ENCODE measurements around the gene ARSG. TPM values are rescaled to one million over a fixed set of nuclear protein-coding genes. Genes with fewer than 3 reads are reported as not detected.

Gene ARSG
- total and polyA plus RNA-seq, 9 of the 15 experiments (the other 6 are each of a cell fraction or from before 2014, with no cell fraction given): 1.0 to 5.6 (median 1.8) TPM

DNA sequence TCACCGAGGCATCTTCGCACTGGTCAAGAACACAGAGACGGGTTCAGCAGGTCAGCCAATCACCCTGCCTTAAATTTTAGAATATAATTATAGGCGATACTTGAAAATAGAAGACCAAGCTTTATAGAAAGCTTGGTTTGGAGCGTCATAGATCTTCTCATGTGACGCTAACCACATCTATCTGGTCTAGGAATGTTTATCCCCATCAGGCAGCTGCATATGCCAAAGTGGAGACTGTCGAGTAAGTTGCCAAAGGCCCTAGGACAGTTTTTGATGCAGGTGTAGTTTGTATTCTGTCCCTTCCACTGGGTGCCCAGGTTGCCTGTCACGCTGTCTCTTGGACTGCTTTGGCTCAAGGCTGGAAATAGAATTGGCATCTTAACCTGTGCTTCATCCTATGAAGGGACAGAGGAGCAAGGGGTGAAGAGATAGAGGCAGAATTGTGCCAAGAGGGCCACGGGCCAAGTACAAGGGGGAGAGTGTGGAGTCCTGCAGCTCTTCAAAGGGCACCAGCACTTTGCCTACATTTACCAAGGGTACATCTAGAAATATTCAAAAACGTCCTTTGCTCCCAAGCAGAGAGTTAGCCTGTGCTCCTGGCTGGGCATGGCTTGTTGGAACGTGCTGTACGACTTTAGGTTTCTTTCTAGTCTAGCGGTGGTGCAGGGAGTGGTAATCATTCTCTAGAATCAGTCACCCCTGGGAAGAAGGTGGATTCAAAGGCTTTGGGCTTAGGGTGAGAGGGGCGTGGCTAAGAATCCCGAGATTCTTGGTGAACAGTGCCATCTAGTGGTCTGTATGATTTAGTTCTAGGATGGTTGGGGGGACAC is 171.3 kb downstream of the ARSG start (continued):
- TF ChIP-seq, protein P1, sequence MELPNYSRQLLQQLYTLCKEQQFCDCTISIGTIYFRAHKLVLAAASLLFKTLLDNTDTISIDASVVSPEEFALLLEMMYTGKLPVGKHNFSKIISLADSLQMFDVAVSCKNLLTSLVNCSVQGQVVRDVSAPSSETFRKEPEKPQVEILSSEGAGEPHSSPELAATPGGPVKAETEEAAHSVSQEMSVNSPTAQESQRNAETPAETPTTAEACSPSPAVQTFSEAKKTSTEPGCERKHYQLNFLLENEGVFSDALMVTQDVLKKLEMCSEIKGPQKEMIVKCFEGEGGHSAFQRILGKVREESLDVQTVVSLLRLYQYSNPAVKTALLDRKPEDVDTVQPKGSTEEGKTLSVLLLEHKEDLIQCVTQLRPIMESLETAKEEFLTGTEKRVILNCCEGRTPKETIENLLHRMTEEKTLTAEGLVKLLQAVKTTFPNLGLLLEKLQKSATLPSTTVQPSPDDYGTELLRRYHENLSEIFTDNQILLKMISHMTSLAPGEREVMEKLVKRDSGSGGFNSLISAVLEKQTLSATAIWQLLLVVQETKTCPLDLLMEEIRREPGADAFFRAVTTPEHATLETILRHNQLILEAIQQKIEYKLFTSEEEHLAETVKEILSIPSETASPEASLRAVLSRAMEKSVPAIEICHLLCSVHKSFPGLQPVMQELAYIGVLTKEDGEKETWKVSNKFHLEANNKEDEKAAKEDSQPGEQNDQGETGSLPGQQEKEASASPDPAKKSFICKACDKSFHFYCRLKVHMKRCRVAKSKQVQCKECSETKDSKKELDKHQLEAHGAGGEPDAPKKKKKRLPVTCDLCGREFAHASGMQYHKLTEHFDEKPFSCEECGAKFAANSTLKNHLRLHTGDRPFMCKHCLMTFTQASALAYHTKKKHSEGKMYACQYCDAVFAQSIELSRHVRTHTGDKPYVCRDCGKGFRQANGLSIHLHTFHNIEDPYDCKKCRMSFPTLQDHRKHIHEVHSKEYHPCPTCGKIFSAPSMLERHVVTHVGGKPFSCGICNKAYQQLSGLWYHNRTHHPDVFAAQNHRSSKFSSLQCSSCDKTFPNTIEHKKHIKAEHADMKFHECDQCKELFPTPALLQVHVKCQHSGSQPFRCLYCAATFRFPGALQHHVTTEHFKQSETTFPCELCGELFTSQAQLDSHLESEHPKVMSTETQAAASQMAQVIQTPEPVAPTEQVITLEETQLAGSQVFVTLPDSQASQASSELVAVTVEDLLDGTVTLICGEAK (IDR thresholded peaks at IDR 0.05): no peak
- TF ChIP-seq, protein P1 (CRISPR knock-in tag; IDR thresholded peaks at IDR 0.05): no peak
- TF ChIP-seq CBFB (CRISPR knock-in tag; IDR thresholded peaks at IDR 0.05) (no peak), PBX2 (CRISPR knock-in tag; IDR thresholded peaks at IDR 0.05; ENCODE audit: low read depth) (no peak), PBX2 (tag; conservative IDR thresholded peaks at IDR 0.05; ENCODE audit: low read depth) (no peak), ZNF695 (CRISPR knock-in tag; IDR thresholded peaks at IDR 0.05) (no peak), ZFP91 (CRISPR knock-in tag; IDR thresholded peaks at IDR 0.05) (no peak), TOE1 (IDR thresholded peaks at IDR 0.05; ENCODE audit: borderline replicate concordance) (peak; percentile 19; the same call in 1 of the 2 replicates), TOE1 (CRISPR knock-in tag; IDR thresholded peaks at IDR 0.05; ENCODE audit: borderline replicate concordance, low read depth) (no peak), GABPA (tag; conservative IDR thresholded peaks at IDR 0.05; ENCODE audit: low read depth) (no peak), ESRRA (IDR thresholded peaks at IDR 0.05; ENCODE audit: borderline replicate concordance, low read depth) (no peak; the same call in 1 of the 2 replicates), ZBTB8A (IDR thresholded peaks at IDR 0.05; ENCODE audit: partially characterized antibody) (no peak), ZBTB7A (IDR thresholded peaks at IDR 0.05; ENCODE audit: borderline replicate concordance, control insufficient read depth, low read depth, low read length) (no peak), ADNP (tag; IDR thresholded peaks at IDR 0.05) (no peak)
